GM18909 (cell line): Measurements from ENCODE around the gene DAZAP1.

ENCODE experiments used
- ATAC-seq: cut with Tn5 transposase; IDR thresholded peaks from one replicate; pipeline ENCODE4 v1.9.1; 2021; ENCODE audit warnings: mild to moderate bottlenecking; ENCODE audit not compliant: unreplicated experiment, poor library complexity

The DAZAP1 gene

DNA sequence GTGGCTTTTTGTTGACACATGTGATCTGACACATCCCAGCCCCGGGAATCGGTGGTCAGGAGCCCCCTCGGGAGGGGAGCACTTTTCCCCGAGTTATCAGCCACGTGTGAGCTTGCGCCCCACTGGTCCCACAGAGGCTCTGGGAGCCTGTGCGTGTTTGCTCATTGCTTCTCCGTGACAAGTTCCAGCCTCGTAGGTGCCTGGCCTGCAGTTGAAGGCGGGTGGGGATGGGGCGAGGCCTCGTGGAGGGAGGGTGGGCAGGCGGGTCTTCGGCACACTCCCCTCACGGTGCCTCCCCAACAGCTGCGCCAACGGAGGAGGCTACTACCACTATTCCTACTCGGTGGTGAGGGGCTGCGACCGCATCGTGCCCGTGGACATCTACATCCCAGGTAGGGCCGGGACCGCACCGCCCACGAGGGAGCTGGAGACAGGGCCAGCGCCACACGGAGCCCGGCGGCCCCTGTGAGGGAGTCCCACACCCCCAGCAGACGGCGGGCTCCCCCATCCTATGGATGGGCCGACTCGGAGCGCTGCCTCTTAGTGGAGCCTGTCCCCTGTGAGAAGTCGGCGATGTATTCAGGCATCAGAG is 14.4 kb upstream of the DAZAP1 start:
- no peak for ATAC-seq

DNA sequence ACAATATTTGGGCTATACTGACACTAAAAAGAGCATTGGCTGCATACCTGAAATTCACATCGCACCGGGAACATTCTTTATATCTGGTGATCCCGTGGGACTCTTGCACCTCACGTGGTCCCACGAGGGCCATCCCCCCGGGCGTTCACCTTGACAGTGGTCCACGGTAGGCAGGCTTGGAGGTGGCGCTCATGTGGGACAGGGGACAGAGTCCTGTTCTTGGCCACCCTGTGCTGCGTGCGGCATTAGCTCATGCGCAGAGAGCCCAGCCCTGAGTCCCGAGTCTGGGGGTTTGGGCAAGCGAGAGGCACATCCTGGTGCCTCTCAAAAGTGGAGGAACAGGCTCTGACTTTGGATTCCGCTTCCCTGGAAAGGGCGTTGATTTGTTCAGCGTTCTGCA is 13.5 kb upstream of the DAZAP1 start:
- ATAC-seq = no peak

- ATAC-seq = no peak
Measured at GRCh38 chr19:1394252-1395193, 12.9 kb upstream of the DAZAP1 start.

DNA sequence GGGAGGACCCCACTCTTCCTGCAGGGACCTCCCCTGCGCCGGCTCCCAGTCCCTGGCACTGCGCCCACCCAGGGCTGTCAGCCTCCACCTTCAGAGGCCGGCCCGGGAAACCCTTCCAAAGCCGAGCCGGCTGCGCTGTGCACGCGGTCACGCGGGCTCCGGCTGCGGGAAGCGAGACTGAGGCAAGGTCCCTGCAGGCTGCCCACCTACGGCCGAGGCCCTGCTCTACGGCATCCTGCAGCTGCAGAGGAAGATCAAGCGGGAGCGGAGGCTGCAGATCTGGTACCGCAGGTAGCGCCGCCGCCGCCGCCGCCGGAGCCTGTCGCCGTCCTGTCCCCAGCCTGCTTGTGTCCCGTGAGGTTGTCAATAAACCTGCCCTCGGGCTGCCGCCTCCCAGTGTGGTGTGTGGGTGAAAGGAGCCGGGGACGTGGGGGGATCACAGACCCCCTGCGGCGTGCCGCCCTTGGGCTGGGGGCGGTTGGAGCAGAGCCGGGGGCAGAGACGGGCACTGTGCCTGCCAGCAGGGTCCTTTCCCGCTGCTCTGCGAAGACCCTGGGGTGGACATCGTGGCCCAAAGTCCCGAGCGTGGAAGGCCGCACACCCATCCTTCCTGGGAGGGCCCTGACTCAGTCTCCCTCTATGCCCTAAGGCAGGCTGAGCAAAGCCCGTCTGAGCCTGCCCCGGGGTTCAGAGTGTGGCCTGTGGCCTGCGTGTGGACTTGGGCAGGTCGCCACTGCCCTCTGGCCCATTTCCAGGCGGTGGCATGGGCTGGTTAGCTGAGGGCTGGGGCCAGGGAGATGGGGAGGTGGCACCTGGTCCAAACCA is 12.0 kb upstream of the DAZAP1 start:
- no peak for ATAC-seq

DNA sequence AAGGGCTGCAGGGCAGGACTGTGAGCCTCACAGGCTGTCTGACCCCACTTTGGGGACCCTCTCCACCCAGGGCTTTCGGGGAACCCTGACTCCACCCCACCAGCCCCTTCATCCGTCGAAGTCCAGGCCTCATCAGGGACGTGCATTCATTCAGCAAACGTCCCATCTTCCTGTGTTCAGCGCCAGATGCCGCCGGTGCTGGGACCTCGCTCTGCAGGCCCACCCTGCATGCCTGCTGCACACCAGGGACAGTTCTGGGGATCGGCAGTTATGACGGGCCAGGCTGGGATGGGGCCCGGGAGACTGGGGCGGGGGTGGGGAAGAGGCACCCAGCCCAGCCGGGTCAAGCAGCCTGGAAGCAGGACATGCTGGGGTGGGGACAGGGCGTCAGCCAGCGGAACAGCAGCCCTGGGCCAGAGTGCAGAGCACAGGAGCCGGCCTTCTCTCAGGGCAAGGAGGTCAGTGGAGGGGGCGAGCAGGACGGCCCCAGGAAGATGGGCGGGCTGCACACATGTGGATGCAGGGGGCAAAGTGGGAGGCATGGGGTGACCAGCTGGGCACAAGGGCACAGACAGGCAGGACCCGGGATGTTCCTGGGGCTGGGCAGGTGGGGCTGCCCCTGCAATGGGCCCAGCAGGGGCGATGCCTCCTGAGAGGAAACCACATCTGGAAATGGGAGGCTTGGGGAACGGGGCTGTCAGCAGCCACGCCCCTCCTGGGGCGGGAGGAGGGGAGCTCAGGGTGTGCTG is 11.2 kb upstream of the DAZAP1 start:
- no peak for ATAC-seq

GRCh38 chr19:1396768-1397679 is 10.4 kb upstream of the DAZAP1 start:
- ATAC-seq = no peak

- no peak for ATAC-seq
Measured at GRCh38 chr19:1397838-1398237, 9.5 kb upstream of the DAZAP1 start.

- ATAC-seq = no peak
Measured at GRCh38 chr19:1399079-1399478, 8.3 kb upstream of the DAZAP1 start.

DNA sequence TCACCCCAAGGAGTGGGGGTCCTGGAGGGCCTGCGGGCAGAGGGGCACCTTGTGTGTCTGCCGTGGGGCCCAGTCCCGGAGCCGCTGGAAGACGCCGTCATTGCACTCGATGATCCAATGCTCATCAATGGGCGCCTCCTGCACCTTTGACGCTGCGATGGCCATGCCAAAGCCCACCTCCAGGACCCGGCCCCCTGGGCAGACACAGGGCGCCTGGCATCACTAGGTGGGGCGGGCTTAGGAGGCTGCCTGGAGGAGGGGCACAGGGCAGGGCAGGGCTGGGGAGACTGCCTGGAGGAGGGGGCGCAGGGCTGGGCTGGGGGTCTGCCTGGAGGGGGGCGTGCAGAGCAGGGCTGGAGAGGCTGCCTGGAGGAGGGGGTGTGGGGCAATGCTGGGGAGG is 7.6 kb upstream of the DAZAP1 start:
- no peak for ATAC-seq

- ATAC-seq = no peak
Measured at GRCh38 chr19:1400281-1401137, 6.9 kb upstream of the DAZAP1 start.

GRCh38 chr19:1401138-1401888 is 6.1 kb upstream of the DAZAP1 start, which contains the start of gene GAMT:
Gene GAMT (minus strand): TSS chr19:1401542. CDS start chr19:1401476, 66 bp downstream.
- ATAC-seq = no peak

- no peak for ATAC-seq
Measured at GRCh38 chr19:1401889-1402217, 5.5 kb upstream of the DAZAP1 start.

DNA sequence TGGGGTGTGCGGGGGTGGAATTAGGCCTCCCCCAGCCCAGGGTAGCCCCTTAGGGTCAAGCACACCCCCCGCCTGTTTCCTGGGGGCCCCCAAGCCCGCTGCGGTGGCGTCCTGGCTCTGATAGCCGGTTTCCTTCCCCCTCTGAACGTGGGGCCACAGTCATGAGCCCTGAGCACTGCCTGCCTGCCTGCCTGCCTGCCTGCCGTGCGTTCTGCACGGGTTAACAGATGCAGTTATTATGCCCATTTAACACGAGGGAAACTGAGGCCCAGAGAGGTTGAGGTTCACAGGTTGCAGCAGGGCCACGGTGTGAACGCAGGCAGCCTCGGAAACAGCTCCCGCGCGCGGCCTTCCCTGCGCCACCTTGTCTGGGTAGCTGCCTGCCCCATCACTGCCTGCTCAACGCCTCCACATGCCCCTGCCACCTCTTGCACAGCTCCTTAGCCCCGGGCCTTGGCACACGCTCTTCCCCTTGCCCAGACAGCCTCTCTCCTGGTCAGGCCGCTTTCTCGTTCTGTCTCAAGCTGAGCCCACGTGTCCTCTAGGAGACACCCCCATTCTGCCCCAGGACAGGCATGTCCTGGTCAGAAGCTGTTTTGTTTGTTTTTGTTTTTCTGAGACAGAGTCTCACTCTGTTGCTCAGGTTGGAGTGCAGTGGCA is 4.8 kb upstream of the DAZAP1 start:
- ATAC-seq = no peak

DNA sequence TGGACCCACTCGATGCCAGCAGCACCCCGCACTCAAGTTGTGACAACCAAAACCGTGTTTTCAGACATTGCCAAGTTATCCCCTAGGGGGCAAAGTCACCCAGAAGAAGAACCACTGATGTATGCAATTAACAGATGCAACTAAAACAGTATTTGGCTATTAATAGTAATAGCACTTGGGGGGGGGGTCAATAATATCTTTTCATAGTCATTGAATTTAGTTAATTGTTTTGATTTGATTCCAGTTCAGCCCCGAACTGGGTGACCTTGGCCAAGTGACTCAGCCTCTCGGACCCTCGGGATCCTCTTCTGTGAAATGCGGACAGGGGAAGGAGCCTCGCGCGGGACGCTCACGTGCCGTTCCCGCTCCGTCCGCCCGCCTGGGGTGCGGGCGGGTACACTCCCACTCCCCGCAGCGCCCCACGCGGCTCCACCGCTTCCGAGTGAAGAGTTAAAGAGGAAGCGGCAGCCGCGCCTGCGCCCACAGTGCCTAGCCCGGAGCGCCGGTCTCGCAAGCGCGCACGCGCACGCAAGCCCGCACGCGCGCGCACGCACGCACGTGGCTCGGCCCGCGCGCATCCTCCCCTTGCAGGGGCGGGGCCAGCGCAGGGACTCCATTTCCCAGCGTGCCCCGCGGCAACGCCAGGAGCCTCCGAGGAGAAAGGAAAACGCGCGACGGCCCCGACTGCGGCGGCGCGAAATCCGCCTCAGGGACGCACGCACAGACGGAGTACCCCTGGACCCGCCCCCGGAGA is 435 bp upstream of the DAZAP1 start:
- peak; percentile 79 for ATAC-seq

DNA sequence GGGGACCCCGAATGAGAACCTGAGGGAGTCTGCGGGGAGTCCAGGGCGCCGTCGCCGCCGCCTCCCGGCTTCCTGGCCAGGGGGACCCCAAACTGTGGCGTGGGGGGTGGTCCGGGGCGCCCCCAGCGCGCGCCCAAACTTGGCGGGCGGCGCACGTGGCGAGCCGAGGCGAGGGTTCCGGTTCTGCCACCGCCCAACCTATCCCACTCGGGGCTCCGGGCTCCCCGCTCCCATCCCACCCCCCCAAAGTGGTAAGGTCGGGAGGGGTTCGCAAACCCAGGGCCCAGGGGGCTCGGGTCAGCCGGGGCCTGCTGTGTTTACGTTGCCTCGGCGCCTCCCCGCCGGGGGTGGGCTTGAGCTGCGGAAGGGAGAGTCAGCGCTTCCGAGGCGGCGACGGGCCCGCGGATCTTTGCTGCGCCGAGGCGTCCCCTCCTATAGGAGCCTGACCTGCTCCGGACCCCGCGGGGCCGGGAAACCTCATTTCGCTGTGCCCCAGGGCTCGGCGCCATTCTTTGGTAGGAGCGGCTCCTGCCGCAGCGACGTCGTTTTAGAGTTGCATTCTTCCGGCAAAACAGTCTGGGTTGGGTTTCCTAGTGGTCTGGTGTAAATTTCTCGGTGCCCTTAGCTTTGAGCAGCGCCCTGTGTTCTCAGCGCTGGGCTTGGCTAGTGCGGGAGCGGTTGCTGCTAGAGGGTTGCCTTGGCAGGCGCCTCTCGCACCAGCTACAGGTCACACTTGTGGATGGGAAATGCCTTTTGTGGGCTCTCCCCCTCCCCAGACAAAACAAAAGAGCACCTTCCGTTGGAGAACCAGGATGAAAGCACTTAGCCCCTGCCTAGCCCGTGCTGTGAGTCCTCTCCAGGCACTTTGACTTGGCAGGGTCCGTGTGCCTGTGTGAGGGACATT is 1.2 kb downstream of the DAZAP1 start:
- no peak for ATAC-seq
